Fibroblast of lung (primary cell): ENCODE data around the gene ZNF776. TPM values are rescaled to one million over a fixed set of nuclear protein-coding genes. Genes with fewer than 3 reads are reported as not detected.

Experiments
- DNase-seq, 2 donors: peaks; one replicate each; pipeline versions ENCODE4 v3.0.0 to v3.0.0-alpha.2; 2010; ENCODE audit warnings: low read depth in 2 of 2
- H2AFZ ChIP-seq: 2 replicates; pipeline ENCODE4 v1.5.1; 2012; ENCODE audit warnings: low read length, control low read depth, inconsistent platforms
- H3K27ac ChIP-seq: 2 replicates; pipeline ENCODE4 v1.5.1; 2011; ENCODE audit warnings: low read length, control low read depth; ENCODE audit not compliant: insufficient read depth
- H3K27me3 ChIP-seq: 2 replicates; pipeline ENCODE4 v1.5.1; 2011; ENCODE audit warnings: mild to moderate bottlenecking, low read length; ENCODE audit not compliant: control insufficient read depth, insufficient read depth
- H3K36me3 ChIP-seq: 2 replicates; pipeline ENCODE4 v1.5.1; 2011; ENCODE audit warnings: low read length; ENCODE audit not compliant: control insufficient read depth, insufficient read depth
- H3K4me1 ChIP-seq: 2 replicates; pipeline ENCODE4 v1.5.1; 2011; ENCODE audit warnings: low read length; ENCODE audit not compliant: control insufficient read depth, insufficient read depth; ENCODE audit errors: extremely low read depth
- H3K4me2 ChIP-seq: 2 replicates; pipeline ENCODE4 v1.5.1; 2011; ENCODE audit warnings: low read length, control low read depth; ENCODE audit not compliant: insufficient read depth; ENCODE audit errors: extremely low read depth
- H3K4me3 ChIP-seq, 4 experiments: fragments of 200-600 bp in 1 of 4; sonication (generic) in 1 of 4; replicated peaks in 1 of 4; 2 replicates each; pipeline ENCODE4 v1.5.1; 2011 to 2016; ENCODE audit warnings: low read length in 4 of 4, low read depth in 3 of 4, mild to moderate bottlenecking in 3 of 4, control low read depth in 2 of 4, inconsistent platforms in 1 of 4, mixed read lengths in 1 of 4; ENCODE audit not compliant: insufficient read depth in 1 of 4; ENCODE audit errors: control extremely low read depth in 1 of 4
- H3K79me2 ChIP-seq: 2 replicates; pipeline ENCODE4 v1.5.1; 2012; ENCODE audit warnings: mild to moderate bottlenecking, low read length, inconsistent platforms; ENCODE audit not compliant: control insufficient read depth, insufficient read depth
- H3K9ac ChIP-seq: 2 replicates; pipeline ENCODE4 v1.5.1; 2011; ENCODE audit warnings: mild to moderate bottlenecking, low read length, control low read depth; ENCODE audit not compliant: insufficient read depth
- H3K9me3 ChIP-seq: 2 replicates; pipeline ENCODE4 v1.5.1; 2012; ENCODE audit warnings: low read depth, low read length; ENCODE audit not compliant: control insufficient read depth, insufficient read depth
- H4K20me1 ChIP-seq: 2 replicates; pipeline ENCODE4 v1.5.1; 2011; ENCODE audit warnings: low read length; ENCODE audit not compliant: control insufficient read depth, insufficient read depth; ENCODE audit errors: extremely low read depth
- EZH2 ChIP-seq: IDR thresholded peaks from 2 replicates; pipeline ENCODE4 v1.5.1; 2012; ENCODE audit warnings: low read length, control low read depth, mild to moderate bottlenecking; ENCODE audit errors: missing control alignments
- polyA plus RNA-seq, 2 donors: library from polyadenylated mRNA; depleted of rRNA in 1 of 2; stranded (reverse) in 1 of 2; unstranded in 1 of 2; fragments of >200 nt; gene quantifications; 2 replicates each; pipeline ENCODE4 v1.2.1, GENCODE V29; 2011 to 2012; ENCODE audit warnings: missing spikeins in 1 of 2
- total RNA-seq: library from RNA; depleted of rRNA; stranded (reverse); fragments of >200 nt; gene quantifications from 2 replicates; pipeline ENCODE4 v1.2.1, GENCODE V29; 2014
- TF ChIP-seq, protein P1 (sequence below), 2 donors: IDR thresholded peaks in 1 of 2; conservative IDR thresholded peaks in 1 of 2; 1 replicate in 1 of 2; 2 replicates in 1 of 2; pipeline ENCODE4 v1.5.1; 2011 to 2012; ENCODE audit warnings: low read length in 2 of 2, control low read depth in 1 of 2, inconsistent platforms in 1 of 2, low read depth in 1 of 2, mild to moderate bottlenecking in 1 of 2

The ZNF776 gene
- total and polyA plus RNA-seq, 2 donors (not counting 1 experiment from before 2014, with no cell fraction given), result 7.8 to 20.0 TPM

DNA sequence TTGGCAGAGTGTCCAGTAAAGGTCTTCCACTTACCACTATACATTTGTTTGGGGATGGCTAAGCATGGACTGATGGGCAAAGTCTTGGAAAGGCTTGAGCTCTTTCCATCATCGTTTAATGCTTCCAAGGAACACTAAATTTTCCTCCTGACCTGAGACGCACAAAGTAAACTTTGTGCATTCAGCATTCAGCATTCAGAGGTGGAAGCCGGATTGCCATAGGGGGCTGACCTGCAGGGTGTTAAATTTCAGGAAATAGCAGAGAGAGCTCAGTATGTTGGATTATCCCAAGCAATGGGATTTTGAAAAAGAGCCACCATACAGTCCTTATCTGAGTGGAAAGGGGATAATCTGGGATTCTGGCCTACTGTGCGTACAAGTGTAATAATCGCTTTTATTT lies 54.1 kb downstream of the ZNF776 start:
- H3K9me3 ChIP-seq, result no peaks in the 10 kb centered on the region
- no peak overlapping the region for H2AFZ ChIP-seq
- TF ChIP-seq EZH2, result no peak
- TF ChIP-seq, protein P1, sequence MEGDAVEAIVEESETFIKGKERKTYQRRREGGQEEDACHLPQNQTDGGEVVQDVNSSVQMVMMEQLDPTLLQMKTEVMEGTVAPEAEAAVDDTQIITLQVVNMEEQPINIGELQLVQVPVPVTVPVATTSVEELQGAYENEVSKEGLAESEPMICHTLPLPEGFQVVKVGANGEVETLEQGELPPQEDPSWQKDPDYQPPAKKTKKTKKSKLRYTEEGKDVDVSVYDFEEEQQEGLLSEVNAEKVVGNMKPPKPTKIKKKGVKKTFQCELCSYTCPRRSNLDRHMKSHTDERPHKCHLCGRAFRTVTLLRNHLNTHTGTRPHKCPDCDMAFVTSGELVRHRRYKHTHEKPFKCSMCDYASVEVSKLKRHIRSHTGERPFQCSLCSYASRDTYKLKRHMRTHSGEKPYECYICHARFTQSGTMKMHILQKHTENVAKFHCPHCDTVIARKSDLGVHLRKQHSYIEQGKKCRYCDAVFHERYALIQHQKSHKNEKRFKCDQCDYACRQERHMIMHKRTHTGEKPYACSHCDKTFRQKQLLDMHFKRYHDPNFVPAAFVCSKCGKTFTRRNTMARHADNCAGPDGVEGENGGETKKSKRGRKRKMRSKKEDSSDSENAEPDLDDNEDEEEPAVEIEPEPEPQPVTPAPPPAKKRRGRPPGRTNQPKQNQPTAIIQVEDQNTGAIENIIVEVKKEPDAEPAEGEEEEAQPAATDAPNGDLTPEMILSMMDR (conservative IDR thresholded peaks at IDR 0.05 in 1 of 2, IDR thresholded peaks at IDR 0.05 in 1 of 2; ENCODE audit: low read depth in 1 of 2, low read length in 2 of 2), result no peak
- no peak overlapping the region for H3K27ac ChIP-seq
- no peak overlapping the region for H3K4me2 ChIP-seq
- no peaks in the 10 kb centered on the region for H3K4me1 ChIP-seq
- no peaks in the 10 kb centered on the region for H4K20me1 ChIP-seq
- no peaks in the 10 kb centered on the region for H3K36me3 ChIP-seq
- no peaks in the 10 kb centered on the region for H3K79me2 ChIP-seq
- no peak overlapping the region for H3K9ac ChIP-seq
- no peaks in the 10 kb centered on the region for H3K27me3 ChIP-seq
- no peak for DNase-seq
- H3K4me3 ChIP-seq, result no peak overlapping the region

GRCh38 chr19:57802269-57802668 lies 55.7 kb downstream of the ZNF776 start:
- Histone ChIP-seq H3K9me3 (no peaks in the 10 kb centered on the region), H3K36me3 (no peaks in the 10 kb centered on the region), H3K9ac (no peak overlapping the region), H3K4me3 (no peak overlapping the region), H3K79me2 (no peaks in the 10 kb centered on the region), H4K20me1 (no peaks in the 10 kb centered on the region), H3K27ac (no peak overlapping the region), H3K4me1 (no peaks in the 10 kb centered on the region), H3K27me3 (no peaks in the 10 kb centered on the region), H2AFZ (no peak overlapping the region), H3K4me2 (no peak overlapping the region)
- DNase-seq, result no peak
- TF ChIP-seq, protein P1 (conservative IDR thresholded peaks at IDR 0.05 in 1 of 2, IDR thresholded peaks at IDR 0.05 in 1 of 2; ENCODE audit: low read depth in 1 of 2, low read length in 2 of 2), result no peak
- TF ChIP-seq EZH2, result no peak

DNA sequence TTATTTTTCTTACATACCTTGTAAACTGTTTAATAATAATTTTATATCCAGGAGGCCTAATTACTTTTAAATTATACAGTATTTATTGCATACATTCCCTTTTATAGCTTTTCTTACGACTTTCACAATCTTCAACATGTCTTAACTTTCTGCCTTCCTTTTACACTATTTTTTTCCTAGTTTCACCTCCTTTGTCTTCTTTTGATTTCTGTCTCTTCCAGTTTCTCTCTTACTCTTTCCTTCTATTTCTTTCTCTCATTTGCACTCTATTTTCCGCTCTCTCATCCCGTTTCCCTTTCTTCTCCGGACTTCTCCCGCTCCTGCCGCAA lies 56.6 kb downstream of the ZNF776 start:
- DNase-seq, result no peak
- peak overlapping the region; percentile 96 for H3K4me2 ChIP-seq
- no peaks in the 10 kb centered on the region for H3K9me3 ChIP-seq
- H2AFZ ChIP-seq, result no peak overlapping the region
- peak overlapping the region; percentile 85 for H3K27ac ChIP-seq
- TF ChIP-seq, protein P1 (conservative IDR thresholded peaks at IDR 0.05 in 1 of 2, IDR thresholded peaks at IDR 0.05 in 1 of 2; ENCODE audit: low read depth in 1 of 2, low read length in 2 of 2), result no peak
- no peak for TF ChIP-seq EZH2
- H3K9ac ChIP-seq, result peak overlapping the region; percentile 53
- no peaks in the 10 kb centered on the region for H4K20me1 ChIP-seq
- no peaks in the 10 kb centered on the region for H3K27me3 ChIP-seq
- peak overlapping the region; percentile 65 to 81 (median 70) for H3K4me3 ChIP-seq
- no peaks in the 10 kb centered on the region for H3K4me1 ChIP-seq
- H3K79me2 ChIP-seq, result no peaks in the 10 kb centered on the region
- H3K36me3 ChIP-seq, result no peaks in the 10 kb centered on the region
